Measurements from ENCODE around the gene STARD10. TPM values are rescaled to one million over a fixed set of nuclear protein-coding genes. Genes with fewer than 3 reads are reported as not detected.
A peak's percentile ranks its signal among the peaks of the same experiment; 100 is the strongest.

Gene STARD10
- total and polyA plus RNA-seq, 8 donors = 83.8 to 146 (median 114) TPM

GRCh38 chr11:72721689-72722049 lies 72.2 kb downstream of the STARD10 start:
- DNase-seq = peak in 2 of 4 donors; percentile 59 to 85
- no peaks in the 10 kb centered on the region for H3K9me3 ChIP-seq
- H3K4me1 ChIP-seq = peaks cover 42 to 96% of the 10 kb centered on the region in 2 donors
- H3K36me3 ChIP-seq = peaks cover 0 to 45% of the 10 kb centered on the region in 2 donors
- H3K4me3 ChIP-seq = peak overlapping the region; percentile 42 to 65
- TF ChIP-seq CTCF (IDR thresholded peaks at IDR 0.05) = no peak
- peak; percentile 4 for ATAC-seq
- intact Hi-C loops (cut with DNase I) = loop anchor here in 1 of 2 donors (5.0 kb wide), 1 partner anchor 91 kb away; the partner anchor contains the start of gene ATG16L2
- peak overlapping the region; percentile 87 to 92 for H3K27ac ChIP-seq
- no peaks in the 10 kb centered on the region for H3K27me3 ChIP-seq

GRCh38 chr11:72721276-72721675 lies 72.6 kb downstream of the STARD10 start:
- intact Hi-C loops (cut with DNase I) = loop anchor here in 1 of 2 donors (5.0 kb wide), 1 partner anchor 91 kb away; the partner anchor contains the start of gene ATG16L2
- no peak for ATAC-seq
- peaks cover 42 to 96% of the 10 kb centered on the region in 2 donors for H3K4me1 ChIP-seq

GRCh38 chr11:72720784-72721183 lies 73.1 kb downstream of the STARD10 start:
- H3K4me1 ChIP-seq = peaks cover 42 to 95% of the 10 kb centered on the region in 2 donors
- H3K27me3 ChIP-seq = no peaks in the 10 kb centered on the region
- H3K27ac ChIP-seq = peak overlapping the region; percentile 87 to 92
- peaks cover 0 to 43% of the 10 kb centered on the region in 2 donors for H3K36me3 ChIP-seq
- no peaks in the 10 kb centered on the region for H3K9me3 ChIP-seq
- DNase-seq = peak in 1 of 4 donors; percentile 72
- H3K4me3 ChIP-seq = peak overlapping the region; percentile 42 to 65
- no peak for ATAC-seq
- intact Hi-C loops (cut with DNase I) = loop anchor here in 1 of 2 donors (5.0 kb wide), 1 partner anchor 92 kb away; the partner anchor contains the start of gene ATG16L2
- no peak for TF ChIP-seq CTCF (IDR thresholded peaks at IDR 0.05)

More at GRCh38 chr11:72721276-72721675, 72.6 kb downstream of the STARD10 start:
- no peak for DNase-seq
- no peaks in the 10 kb centered on the region for H3K27me3 ChIP-seq
- TF ChIP-seq CTCF (IDR thresholded peaks at IDR 0.05) = no peak
- peaks cover 0 to 45% of the 10 kb centered on the region in 2 donors for H3K36me3 ChIP-seq
- peak overlapping the region; percentile 42 to 65 for H3K4me3 ChIP-seq
- peak overlapping the region; percentile 87 to 92 for H3K27ac ChIP-seq
- no peaks in the 10 kb centered on the region for H3K9me3 ChIP-seq

GRCh38 chr11:72720047-72720446 lies 73.8 kb downstream of the STARD10 start:
- peaks cover 0 to 44% of the 10 kb centered on the region in 2 donors for H3K36me3 ChIP-seq
- no peaks in the 10 kb centered on the region for H3K9me3 ChIP-seq
- intact Hi-C loops (cut with DNase I) = loop anchor here in 1 of 2 donors (5.0 kb wide), 1 partner anchor 92 kb away; the partner anchor contains the start of gene ATG16L2
- H3K4me3 ChIP-seq = peak overlapping the region in 1 of 2 donors; percentile 65
- H3K27ac ChIP-seq = peak overlapping the region; percentile 87 to 92
- H3K27me3 ChIP-seq = no peaks in the 10 kb centered on the region
- ATAC-seq (peak; percentile 1), DNase-seq (peak in 2 of 4 donors; percentile 67 to 87)
- TF ChIP-seq CTCF (IDR thresholded peaks at IDR 0.05) = no peak
- peaks cover 42 to 95% of the 10 kb centered on the region in 2 donors for H3K4me1 ChIP-seq

- ATAC-seq = no peak
- H3K4me1 ChIP-seq = peaks cover 42 to 95% of the 10 kb centered on the region in 2 donors
Measured at GRCh38 chr11:72719551-72719950, 74.3 kb downstream of the STARD10 start.

More at GRCh38 chr11:72719551-72719950, 74.3 kb downstream of the STARD10 start:
- intact Hi-C loops (cut with DNase I) = no loop called here
- H3K36me3 ChIP-seq = peaks cover 0 to 45% of the 10 kb centered on the region in 2 donors
- TF ChIP-seq CTCF (IDR thresholded peaks at IDR 0.05) = no peak
- H3K27ac ChIP-seq = peak overlapping the region; percentile 87 to 92
- no peak for DNase-seq
- peak overlapping the region in 1 of 2 donors; percentile 65 for H3K4me3 ChIP-seq
- no peaks in the 10 kb centered on the region for H3K27me3 ChIP-seq
- no peaks in the 10 kb centered on the region for H3K9me3 ChIP-seq

All from left lung (tissue), 10 donors.